Neural crest cell (in vitro differentiated cells): ENCODE data around the gene HACD3. TPM values are rescaled to one million over a fixed set of nuclear protein-coding genes. Genes with fewer than 3 reads are reported as not detected.

Source experiments
- DNase-seq: peaks from one replicate; pipeline ENCODE4 v3.0.0; 2021; ENCODE audit warnings: low read depth, mixed read lengths, low spot score
- H3K27ac Mint-ChIP-seq: one replicate; pipeline ENCODE4 v1.8.0; 2021; ENCODE audit warnings: mild to moderate bottlenecking, mixed read lengths; ENCODE audit not compliant: unreplicated experiment
- H3K27me3 Mint-ChIP-seq: 2 replicates; pipeline ENCODE4 v1.8.0; 2021; ENCODE audit warnings: low read depth, mild to moderate bottlenecking, mixed read lengths
- H3K36me3 Mint-ChIP-seq: 2 replicates; pipeline ENCODE4 v1.8.0; 2021; ENCODE audit warnings: low read depth, mild to moderate bottlenecking, mixed read lengths
- H3K4me1 Mint-ChIP-seq: 2 replicates; pipeline ENCODE4 v1.8.0; 2021; ENCODE audit warnings: mixed read lengths
- H3K4me3 Mint-ChIP-seq: one replicate; pipeline ENCODE4 v1.8.0; 2021; ENCODE audit warnings: mild to moderate bottlenecking, mixed read lengths
- H3K9me3 Mint-ChIP-seq: 2 replicates; pipeline ENCODE4 v1.8.0; 2021; ENCODE audit warnings: mixed read lengths
- total RNA-seq: library from RNA; stranded (reverse); gene quantifications from 2 replicates; pipeline ENCODE4 v1.2.1, GENCODE V29; 2021
- TF ChIP-seq, protein P1 (sequence below): fragments of 200-600 bp; sonication (generic); conservative IDR thresholded peaks from 2 replicates; pipeline ENCODE4 v1.5.0; 2021; ENCODE audit warnings: antibody characterized with exemption, mild to moderate bottlenecking

HACD3 gene
- total RNA-seq, 1 donor from 2014 or later = 147 TPM

DNA sequence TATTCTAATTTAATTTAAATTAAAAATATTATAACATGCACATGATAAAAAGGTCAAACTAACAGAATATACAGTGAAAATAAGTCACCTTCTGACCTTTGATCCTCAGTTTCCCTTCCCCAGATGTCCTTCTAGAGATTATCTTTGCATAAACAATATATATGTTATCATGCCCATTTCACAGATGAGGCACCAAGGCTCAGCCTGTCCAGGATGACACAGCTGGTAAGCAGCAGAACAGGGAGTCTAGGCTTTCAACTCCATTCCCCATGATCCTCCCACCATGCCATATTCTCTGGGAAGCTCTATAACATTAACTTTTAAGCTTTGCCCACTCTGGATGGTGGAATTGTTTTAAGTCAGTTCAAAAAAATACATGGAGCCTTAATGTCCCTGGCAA lies 92.8 kb downstream of the HACD3 start:
- H3K27ac Mint-ChIP-seq = no peak overlapping the region
- H3K36me3 Mint-ChIP-seq = no peaks in the 10 kb centered on the region
- TF ChIP-seq, protein P1, sequence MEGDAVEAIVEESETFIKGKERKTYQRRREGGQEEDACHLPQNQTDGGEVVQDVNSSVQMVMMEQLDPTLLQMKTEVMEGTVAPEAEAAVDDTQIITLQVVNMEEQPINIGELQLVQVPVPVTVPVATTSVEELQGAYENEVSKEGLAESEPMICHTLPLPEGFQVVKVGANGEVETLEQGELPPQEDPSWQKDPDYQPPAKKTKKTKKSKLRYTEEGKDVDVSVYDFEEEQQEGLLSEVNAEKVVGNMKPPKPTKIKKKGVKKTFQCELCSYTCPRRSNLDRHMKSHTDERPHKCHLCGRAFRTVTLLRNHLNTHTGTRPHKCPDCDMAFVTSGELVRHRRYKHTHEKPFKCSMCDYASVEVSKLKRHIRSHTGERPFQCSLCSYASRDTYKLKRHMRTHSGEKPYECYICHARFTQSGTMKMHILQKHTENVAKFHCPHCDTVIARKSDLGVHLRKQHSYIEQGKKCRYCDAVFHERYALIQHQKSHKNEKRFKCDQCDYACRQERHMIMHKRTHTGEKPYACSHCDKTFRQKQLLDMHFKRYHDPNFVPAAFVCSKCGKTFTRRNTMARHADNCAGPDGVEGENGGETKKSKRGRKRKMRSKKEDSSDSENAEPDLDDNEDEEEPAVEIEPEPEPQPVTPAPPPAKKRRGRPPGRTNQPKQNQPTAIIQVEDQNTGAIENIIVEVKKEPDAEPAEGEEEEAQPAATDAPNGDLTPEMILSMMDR = no peak
- no peaks in the 10 kb centered on the region for H3K4me1 Mint-ChIP-seq
- H3K9me3 Mint-ChIP-seq = no peaks in the 10 kb centered on the region
- H3K4me3 Mint-ChIP-seq = no peak overlapping the region
- no peaks in the 10 kb centered on the region for H3K27me3 Mint-ChIP-seq
- no peak for DNase-seq

DNA sequence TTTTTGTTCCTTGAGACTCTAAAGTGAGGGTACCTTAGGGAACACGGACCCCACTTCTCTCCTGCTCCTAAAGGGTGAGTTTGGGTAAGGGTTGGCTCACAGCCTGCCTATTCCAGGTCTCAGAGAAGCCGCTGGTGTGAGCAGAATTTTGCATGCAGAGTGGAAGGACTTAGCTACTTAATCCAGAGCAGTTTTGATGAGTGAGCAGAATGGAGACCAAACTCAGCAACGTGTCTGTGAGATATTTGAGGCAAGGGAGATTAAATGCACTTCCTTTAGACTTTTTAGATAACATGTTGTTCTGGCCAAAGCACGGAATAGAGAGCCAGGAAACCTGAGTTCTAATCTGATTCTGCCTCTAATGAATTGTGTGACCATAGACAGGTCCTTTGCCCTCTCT lies 96.6 kb downstream of the HACD3 start:
- TF ChIP-seq, protein P1 = no peak
- no peak overlapping the region for H3K27ac Mint-ChIP-seq
- no peaks in the 10 kb centered on the region for H3K4me1 Mint-ChIP-seq
- H3K4me3 Mint-ChIP-seq = no peak overlapping the region
- no peak for DNase-seq
- H3K36me3 Mint-ChIP-seq = no peaks in the 10 kb centered on the region
- no peaks in the 10 kb centered on the region for H3K9me3 Mint-ChIP-seq
- no peaks in the 10 kb centered on the region for H3K27me3 Mint-ChIP-seq

Other genes with a start within 250 kb of the HACD3 start
- 14.8 and 15.5 TPM in 2 replicates for gene PARP16, start 243.6 kb upstream of the HACD3 start, total RNA-seq
- gene RNU5A-1, start 234.4 kb upstream of the HACD3 start, total RNA-seq = not detected in 2 replicates
- 17.2 TPM in 1 of 2 replicates, not detected in the other for gene RNU5B-1, start 225.8 kb upstream of the HACD3 start, total RNA-seq
- gene IGDCC3, start 152.5 kb upstream of the HACD3 start, total RNA-seq = 298 and 300 TPM in 2 replicates
- gene IGDCC4, start 107.5 kb upstream of the HACD3 start, total RNA-seq = 19.8 and 19.9 TPM in 2 replicates
- gene DPP8, start 12.8 kb upstream of the HACD3 start, total RNA-seq = 26.1 and 26.2 TPM in 2 replicates
- 53.1 and 54.6 TPM in 2 replicates for gene INTS14, start 80.7 kb downstream of the HACD3 start, total RNA-seq
- gene SLC24A1, start 91.5 kb downstream of the HACD3 start, total RNA-seq = 5.4 and 8.9 TPM in 2 replicates